ENCODE measurements around the gene PLXDC2. TPM values are rescaled to one million over a fixed set of nuclear protein-coding genes. Genes with fewer than 3 reads are reported as not detected.

The PLXDC2 gene
- polyA plus RNA-seq, 1 experiment, result 0.47 TPM

DNA sequence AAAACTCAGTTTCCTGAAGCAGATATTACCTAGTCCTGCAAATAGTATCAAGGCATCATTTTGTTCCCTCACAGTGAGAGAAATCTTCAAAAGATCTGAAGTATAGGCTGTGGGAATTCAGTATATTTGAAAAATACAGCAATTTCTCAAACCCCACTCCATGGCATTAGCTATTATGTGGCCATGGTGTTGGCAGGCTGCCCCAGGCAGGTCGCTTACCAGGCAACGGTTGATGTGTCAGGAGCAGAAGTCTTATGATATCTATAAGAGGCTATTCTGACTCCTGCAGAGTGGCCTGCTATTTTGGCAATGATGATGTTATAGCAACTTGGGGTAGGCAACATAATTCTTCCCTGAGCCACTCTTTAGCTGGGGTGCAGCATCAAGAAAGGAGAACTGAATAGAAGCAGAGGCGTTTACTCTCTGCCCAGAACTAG, 187.9 kb downstream of the PLXDC2 start:
- POLR2A ChIA-PET, result no interaction called here

DNA sequence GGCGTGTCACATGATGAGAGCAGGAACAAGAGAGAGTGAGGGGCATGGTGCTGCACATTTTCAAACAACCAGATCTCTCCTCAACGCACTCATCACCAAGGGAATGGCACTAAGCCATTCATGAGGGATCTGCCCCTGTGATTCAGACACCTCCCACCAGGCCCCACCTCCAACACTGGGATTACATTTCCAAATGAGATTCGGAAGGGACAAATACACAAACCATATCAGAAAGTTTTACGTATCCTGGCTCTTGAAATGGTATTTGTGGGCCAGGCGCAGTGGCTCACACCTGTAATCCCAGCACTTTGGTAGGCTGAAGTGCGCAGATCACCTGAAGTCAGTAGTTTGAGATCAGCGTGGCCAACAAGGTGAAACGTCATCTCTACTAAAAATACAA, 189.4 kb downstream of the PLXDC2 start:
- no peak for TF ChIP-seq CTCF (IDR thresholded peaks at IDR 0.05; ENCODE audit: insufficient read depth, low read depth, low read length)
- H3K36me3 ChIP-seq (ENCODE audit: control insufficient read depth, insufficient read depth, low read length), result no peaks in the 10 kb centered on the region
- POLR2A ChIA-PET, result no interaction called here
- H3K4me3 ChIP-seq (ENCODE audit: low read depth, low read length), result no peak overlapping the region
- H3K27me3 ChIP-seq (ENCODE audit: control insufficient read depth, insufficient read depth, low read length), result no peaks in the 10 kb centered on the region
- CTCF ChIA-PET, result no interaction called here
- no peak for DNase-seq (ENCODE audit: low read depth)

More for the DNA sequence above, 187.9 kb downstream of the PLXDC2 start:
- CTCF ChIA-PET, result no interaction called here
- DNase-seq (ENCODE audit: low read depth), result no peak
- Histone ChIP-seq H3K36me3 (ENCODE audit: control insufficient read depth, insufficient read depth, low read length) (no peaks in the 10 kb centered on the region), H3K4me3 (ENCODE audit: low read depth, low read length) (no peak overlapping the region), H3K27me3 (ENCODE audit: control insufficient read depth, insufficient read depth, low read length) (no peaks in the 10 kb centered on the region)
- no peak for TF ChIP-seq CTCF (IDR thresholded peaks at IDR 0.05; ENCODE audit: insufficient read depth, low read depth, low read length)

DNA sequence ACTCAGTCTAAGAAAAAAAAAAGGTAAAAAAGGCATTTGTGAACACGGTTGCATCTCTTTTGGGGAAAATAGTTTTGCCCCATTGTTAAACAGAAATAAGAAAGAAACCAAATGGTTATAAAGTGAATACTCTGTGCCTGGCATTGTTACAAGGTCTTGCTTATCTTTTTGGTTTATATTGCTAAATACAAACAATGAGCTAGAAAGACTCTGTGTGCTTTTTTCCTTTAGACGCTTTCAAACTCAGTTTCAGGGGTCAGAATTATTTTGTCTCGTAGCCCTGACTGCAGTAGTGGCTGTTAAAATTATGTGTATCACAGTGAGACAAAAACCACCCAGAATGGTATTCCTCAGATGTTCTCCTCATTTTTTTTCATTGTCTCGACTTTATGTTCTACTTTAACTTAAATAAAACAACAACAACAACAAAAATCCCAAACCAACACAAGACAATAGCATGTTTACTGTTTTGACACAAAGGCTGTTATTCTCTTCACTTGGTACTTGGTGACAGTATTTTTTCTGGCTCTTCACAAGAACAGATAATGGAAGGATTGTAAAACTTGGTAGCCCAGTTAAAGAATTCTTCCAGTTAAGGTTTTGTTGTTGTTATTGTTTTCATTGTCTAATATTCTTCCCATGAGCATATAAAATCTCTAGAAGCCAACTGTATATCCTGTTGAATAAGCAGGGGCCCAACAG, 190.1 kb downstream of the PLXDC2 start:
- CTCF ChIA-PET, result no interaction called here
- POLR2A ChIA-PET, result no interaction called here
- H3K36me3 ChIP-seq (ENCODE audit: control insufficient read depth, insufficient read depth, low read length), result no peaks in the 10 kb centered on the region
- no peak overlapping the region for H3K4me3 ChIP-seq (ENCODE audit: low read depth, low read length)
- DNase-seq (ENCODE audit: low read depth), result no peak
- TF ChIP-seq CTCF (IDR thresholded peaks at IDR 0.05; ENCODE audit: insufficient read depth, low read depth, low read length), result no peak
- H3K27me3 ChIP-seq (ENCODE audit: control insufficient read depth, insufficient read depth, low read length), result no peaks in the 10 kb centered on the region

- H3K36me3 ChIP-seq (ENCODE audit: control insufficient read depth, insufficient read depth, low read length), result no peaks in the 10 kb centered on the region
- no peak for DNase-seq (ENCODE audit: low read depth)
- no peak overlapping the region for H3K4me3 ChIP-seq (ENCODE audit: low read depth, low read length)
- H3K27me3 ChIP-seq (ENCODE audit: control insufficient read depth, insufficient read depth, low read length), result no peaks in the 10 kb centered on the region
- TF ChIP-seq CTCF (IDR thresholded peaks at IDR 0.05; ENCODE audit: insufficient read depth, low read depth, low read length), result no peak
- CTCF ChIA-PET, result no interaction called here
- POLR2A ChIA-PET, result no interaction called here
Observed at GRCh38 chr10:20007426-20007825, 191.2 kb downstream of the PLXDC2 start.

GRCh38 chr10:20013991-20014750, 197.9 kb downstream of the PLXDC2 start:
- POLR2A ChIA-PET, result no interaction called here
- CTCF ChIA-PET, result no interaction called here
- H3K36me3 ChIP-seq (ENCODE audit: control insufficient read depth, insufficient read depth, low read length), result no peaks in the 10 kb centered on the region
- no peak for DNase-seq (ENCODE audit: low read depth)
- no peak for TF ChIP-seq CTCF (IDR thresholded peaks at IDR 0.05; ENCODE audit: insufficient read depth, low read depth, low read length)
- no peak overlapping the region for H3K4me3 ChIP-seq (ENCODE audit: low read depth, low read length)
- H3K27me3 ChIP-seq (ENCODE audit: control insufficient read depth, insufficient read depth, low read length), result no peaks in the 10 kb centered on the region

All from BJ (cell line).